Liver (tissue), 3 donors: ENCODE data around the gene FUBP3.
A peak's percentile ranks its signal among the peaks of the same experiment; 100 is the strongest.

ENCODE experiments used
- EGR1 ChIP-seq, 2 donors: IDR thresholded peaks; 2 replicates each; pipeline ENCODE4 v1.6.1; 2016 to 2018; ENCODE audit warnings: antibody characterized with exemption in 2 of 2, low read depth in 2 of 2
- GABPA ChIP-seq, 2 donors: IDR thresholded peaks in 1 of 2; conservative IDR thresholded peaks in 1 of 2; 2 replicates each; pipeline ENCODE4 v1.6.1; 2016; ENCODE audit warnings: antibody characterized with exemption in 2 of 2, mild to moderate bottlenecking in 1 of 2, moderate library complexity in 1 of 2
- JUND ChIP-seq, 2 donors: IDR thresholded peaks; 2 replicates each; pipeline ENCODE4 v1.6.1; 2016; ENCODE audit warnings: antibody characterized with exemption in 2 of 2
- RAD21 ChIP-seq, 2 donors: IDR thresholded peaks; 2 replicates each; pipeline ENCODE4 v1.6.1; 2016; ENCODE audit warnings: antibody characterized with exemption in 2 of 2, mild to moderate bottlenecking in 2 of 2
- SP1 ChIP-seq: IDR thresholded peaks from 2 replicates; pipeline ENCODE4 v1.6.1; 2018; ENCODE audit warnings: antibody characterized with exemption, mild to moderate bottlenecking
- YY1 ChIP-seq: IDR thresholded peaks from 2 replicates; pipeline ENCODE4 v1.6.1; 2016; ENCODE audit warnings: antibody characterized with exemption, mild to moderate bottlenecking
- TF ChIP-seq, protein P1 (sequence below): IDR thresholded peaks from 2 replicates; pipeline ENCODE4 v1.6.1; 2016; ENCODE audit warnings: antibody characterized with exemption, mild to moderate bottlenecking
- TF ChIP-seq, protein P2 (sequence below): fragments of 150-350 bp; IDR thresholded peaks from 2 replicates; pipeline ENCODE4 v1.5.1; 2017; ENCODE audit warnings: improper control_type of control experiment, low read depth, low read length; ENCODE audit not compliant: missing input control
- TF ChIP-seq, protein P3 (sequence below): IDR thresholded peaks from 2 replicates; pipeline ENCODE4 v1.6.1; 2016; ENCODE audit warnings: antibody characterized with exemption
- donor health status: healthy.
- donor health status: healthy.

DNA sequence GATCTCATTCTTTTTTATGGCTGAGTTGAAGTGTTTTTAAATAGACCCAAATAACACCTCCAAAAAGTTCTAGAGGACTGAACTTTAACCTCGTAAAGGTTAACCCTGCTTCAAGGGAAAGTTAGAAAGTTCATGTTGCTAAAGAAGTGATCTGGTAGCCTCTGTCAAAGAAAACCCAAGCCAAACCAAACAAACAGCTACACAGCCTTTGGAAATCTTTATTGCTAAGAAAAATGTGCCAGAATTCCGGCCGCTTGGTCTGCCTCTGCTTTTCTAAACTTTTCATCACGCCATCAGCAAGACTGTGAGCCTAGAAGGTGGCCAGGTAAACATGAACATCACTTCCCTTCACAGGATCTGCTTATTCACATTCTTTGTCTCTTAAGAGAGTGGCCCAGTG, 17.9 kb downstream of the FUBP3 start:
- TF ChIP-seq, protein P1, sequence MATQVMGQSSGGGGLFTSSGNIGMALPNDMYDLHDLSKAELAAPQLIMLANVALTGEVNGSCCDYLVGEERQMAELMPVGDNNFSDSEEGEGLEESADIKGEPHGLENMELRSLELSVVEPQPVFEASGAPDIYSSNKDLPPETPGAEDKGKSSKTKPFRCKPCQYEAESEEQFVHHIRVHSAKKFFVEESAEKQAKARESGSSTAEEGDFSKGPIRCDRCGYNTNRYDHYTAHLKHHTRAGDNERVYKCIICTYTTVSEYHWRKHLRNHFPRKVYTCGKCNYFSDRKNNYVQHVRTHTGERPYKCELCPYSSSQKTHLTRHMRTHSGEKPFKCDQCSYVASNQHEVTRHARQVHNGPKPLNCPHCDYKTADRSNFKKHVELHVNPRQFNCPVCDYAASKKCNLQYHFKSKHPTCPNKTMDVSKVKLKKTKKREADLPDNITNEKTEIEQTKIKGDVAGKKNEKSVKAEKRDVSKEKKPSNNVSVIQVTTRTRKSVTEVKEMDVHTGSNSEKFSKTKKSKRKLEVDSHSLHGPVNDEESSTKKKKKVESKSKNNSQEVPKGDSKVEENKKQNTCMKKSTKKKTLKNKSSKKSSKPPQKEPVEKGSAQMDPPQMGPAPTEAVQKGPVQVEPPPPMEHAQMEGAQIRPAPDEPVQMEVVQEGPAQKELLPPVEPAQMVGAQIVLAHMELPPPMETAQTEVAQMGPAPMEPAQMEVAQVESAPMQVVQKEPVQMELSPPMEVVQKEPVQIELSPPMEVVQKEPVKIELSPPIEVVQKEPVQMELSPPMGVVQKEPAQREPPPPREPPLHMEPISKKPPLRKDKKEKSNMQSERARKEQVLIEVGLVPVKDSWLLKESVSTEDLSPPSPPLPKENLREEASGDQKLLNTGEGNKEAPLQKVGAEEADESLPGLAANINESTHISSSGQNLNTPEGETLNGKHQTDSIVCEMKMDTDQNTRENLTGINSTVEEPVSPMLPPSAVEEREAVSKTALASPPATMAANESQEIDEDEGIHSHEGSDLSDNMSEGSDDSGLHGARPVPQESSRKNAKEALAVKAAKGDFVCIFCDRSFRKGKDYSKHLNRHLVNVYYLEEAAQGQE = peak; percentile 58
- TF ChIP-seq, protein P2, sequence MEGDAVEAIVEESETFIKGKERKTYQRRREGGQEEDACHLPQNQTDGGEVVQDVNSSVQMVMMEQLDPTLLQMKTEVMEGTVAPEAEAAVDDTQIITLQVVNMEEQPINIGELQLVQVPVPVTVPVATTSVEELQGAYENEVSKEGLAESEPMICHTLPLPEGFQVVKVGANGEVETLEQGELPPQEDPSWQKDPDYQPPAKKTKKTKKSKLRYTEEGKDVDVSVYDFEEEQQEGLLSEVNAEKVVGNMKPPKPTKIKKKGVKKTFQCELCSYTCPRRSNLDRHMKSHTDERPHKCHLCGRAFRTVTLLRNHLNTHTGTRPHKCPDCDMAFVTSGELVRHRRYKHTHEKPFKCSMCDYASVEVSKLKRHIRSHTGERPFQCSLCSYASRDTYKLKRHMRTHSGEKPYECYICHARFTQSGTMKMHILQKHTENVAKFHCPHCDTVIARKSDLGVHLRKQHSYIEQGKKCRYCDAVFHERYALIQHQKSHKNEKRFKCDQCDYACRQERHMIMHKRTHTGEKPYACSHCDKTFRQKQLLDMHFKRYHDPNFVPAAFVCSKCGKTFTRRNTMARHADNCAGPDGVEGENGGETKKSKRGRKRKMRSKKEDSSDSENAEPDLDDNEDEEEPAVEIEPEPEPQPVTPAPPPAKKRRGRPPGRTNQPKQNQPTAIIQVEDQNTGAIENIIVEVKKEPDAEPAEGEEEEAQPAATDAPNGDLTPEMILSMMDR = no peak
- TF ChIP-seq GABPA (IDR thresholded peaks at IDR 0.05 in 1 of 2, conservative IDR thresholded peaks at IDR 0.05 in 1 of 2) (peak in 1 of 2 donors; percentile 55), YY1 (peak; percentile 56), RAD21 (IDR thresholded peaks at IDR 0.05) (peak; percentile 29 to 48), EGR1 (IDR thresholded peaks at IDR 0.05; ENCODE audit: low read depth in 2 of 2) (no peak), SP1 (peak; percentile 85), JUND (IDR thresholded peaks at IDR 0.05) (peak; percentile 63 to 77)
- TF ChIP-seq, protein P3, sequence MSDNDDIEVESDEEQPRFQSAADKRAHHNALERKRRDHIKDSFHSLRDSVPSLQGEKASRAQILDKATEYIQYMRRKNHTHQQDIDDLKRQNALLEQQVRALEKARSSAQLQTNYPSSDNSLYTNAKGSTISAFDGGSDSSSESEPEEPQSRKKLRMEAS = peak; percentile 63
